Vagina (tissue), 2 donors: ENCODE results near the gene CEP85L.

Source experiments
- CTCF ChIP-seq, 3 experiments: fragments of 450-650 bp in 2 of 3; fragments of 200-600 bp in 1 of 3; sonication (generic) in 1 of 3; IDR thresholded peaks; one replicate each; pipeline ENCODE4 v1.5.1; 2017 to 2019; ENCODE audit warnings: antibody characterized with exemption in 3 of 3, mild to moderate bottlenecking in 2 of 3, moderate library complexity in 2 of 3
- POLR2A ChIP-seq, 2 donors: fragments of 450-650 bp; IDR thresholded peaks; one replicate each; pipeline ENCODE4 v1.6.1; 2017; ENCODE audit warnings: antibody characterized with exemption in 2 of 2, mild to moderate bottlenecking in 2 of 2, moderate library complexity in 2 of 2
- POLR2AphosphoS5 ChIP-seq, 2 donors: sonication (generic); formaldehyde crosslinking; IDR thresholded peaks; one replicate each; pipeline ENCODE4 v1.9.0; 2017; ENCODE audit warnings: antibody characterized with exemption in 2 of 2, mild to moderate bottlenecking in 2 of 2, low read depth in 1 of 2; ENCODE audit not compliant: insufficient read depth in 1 of 2

GRCh38 chr6:118659513-118660217 is 8.3 kb upstream of the CEP85L start:
- TF ChIP-seq CTCF (IDR thresholded peaks at IDR 0.05) = no peak
- TF ChIP-seq POLR2AphosphoS5 (IDR thresholded peaks at IDR 0.05; ENCODE audit: insufficient read depth in 1 of 2, low read depth in 1 of 2) = no peak
- no peak for TF ChIP-seq POLR2A (IDR thresholded peaks at IDR 0.05)
